AG08395 (cell line): ENCODE measurements around the gene PCDHB12.
A peak's percentile ranks its signal among the peaks of the same experiment; 100 is the strongest.
"Not testable (repeated sequence)": the region's sequence is repeated elsewhere in the genome, so short reads cannot be mapped to it uniquely, and the experiment has no call there.

Experiments used
- DNase-seq: peaks from one replicate; pipeline ENCODE4 v3.0.0; 2012; ENCODE audit warnings: mixed read lengths, low spot score

Gene PCDHB12

GRCh38 chr5:141210281-141210680 is 1.8 kb downstream of the PCDHB12 start:
- not testable (repeated sequence) for DNase-seq

- DNase-seq = not testable (repeated sequence)
Measured at GRCh38 chr5:141210849-141211248, 2.3 kb downstream of the PCDHB12 start.

- DNase-seq = not testable (repeated sequence)
Measured at GRCh38 chr5:141213656-141214339, 5.3 kb downstream of the PCDHB12 start, which contains the start of gene PCDHB13. Gene PCDHB13 (plus strand): TSS chr5:141213919. CDS start chr5:141214124, 205 bp downstream.

- DNase-seq = not testable (repeated sequence)
Measured at GRCh38 chr5:141214583-141214982, 6.1 kb downstream of the PCDHB12 start.

- DNase-seq = not testable (repeated sequence)
Measured at GRCh38 chr5:141215504-141215903, 7.0 kb downstream of the PCDHB12 start.

GRCh38 chr5:141216035-141216434 is 7.5 kb downstream of the PCDHB12 start:
- not testable (repeated sequence) for DNase-seq

GRCh38 chr5:141223112-141223783 is 14.7 kb downstream of the PCDHB12 start, which contains the start of gene PCDHB14:
Gene PCDHB14 (plus strand): TSS chr5:141223343. CDS start chr5:141223506, 163 bp downstream.
- peak; percentile 24 for DNase-seq

GRCh38 chr5:141224844-141225243 is 16.3 kb downstream of the PCDHB12 start:
- DNase-seq = not testable (repeated sequence)

- DNase-seq = not testable (repeated sequence)
Measured at GRCh38 chr5:141225421-141225820, 16.9 kb downstream of the PCDHB12 start.

- no peak for DNase-seq
Measured at GRCh38 chr5:141234109-141234667, 25.7 kb downstream of the PCDHB12 start.

GRCh38 chr5:141235922-141236321 is 27.4 kb downstream of the PCDHB12 start:
- DNase-seq = not testable (repeated sequence)

GRCh38 chr5:141236516-141237313 is 28.2 kb downstream of the PCDHB12 start:
- no peak for DNase-seq

- no peak for DNase-seq
Measured at GRCh38 chr5:141241496-141241895, 33.0 kb downstream of the PCDHB12 start.

GRCh38 chr5:141245250-141245717 is 36.8 kb downstream of the PCDHB12 start, which contains the start of gene PCDHB15:
Gene PCDHB15 (plus strand): TSS chr5:141245395. CDS start chr5:141245579, 184 bp downstream.
- no peak for DNase-seq

GRCh38 chr5:141246971-141247370 is 38.5 kb downstream of the PCDHB12 start:
- DNase-seq = not testable (repeated sequence)

- DNase-seq = not testable (repeated sequence)
Measured at GRCh38 chr5:141247434-141247833, 38.9 kb downstream of the PCDHB12 start.

- DNase-seq = no peak
Measured at GRCh38 chr5:141250576-141250975, 42.1 kb downstream of the PCDHB12 start.

GRCh38 chr5:141258464-141258863 is 49.9 kb downstream of the PCDHB12 start:
- no peak for DNase-seq

- no peak for DNase-seq
Measured at GRCh38 chr5:141258948-141259347, 50.4 kb downstream of the PCDHB12 start.

- DNase-seq = no peak
Measured at GRCh38 chr5:141260458-141261237, 52.1 kb downstream of the PCDHB12 start.

GRCh38 chr5:141261238-141261546 is 52.7 kb downstream of the PCDHB12 start:
- DNase-seq = no peak
